ENCODE measurements around the gene CHMP1A. TPM values are rescaled to one million over a fixed set of nuclear protein-coding genes. Genes with fewer than 3 reads are reported as not detected.

Gene CHMP1A
- polyA plus RNA-seq, 2 of the 4 experiments (the other 2 are of a cell fraction), result 36.4 to 91.7 TPM

GRCh38 chr16:89607937-89608740 lies 49.4 kb downstream of the CHMP1A start:
- TF ChIP-seq TP53 (CRISPR knock-in tag; IDR thresholded peaks at IDR 0.05), result no peak
- no peak for TF ChIP-seq GATA3 (IDR thresholded peaks at IDR 0.05; ENCODE audit: borderline replicate concordance)
- TF ChIP-seq ZSCAN20 (CRISPR knock-in tag; IDR thresholded peaks at IDR 0.05), result no peak
- no peak for TF ChIP-seq CBX2 (IDR thresholded peaks at IDR 0.05; ENCODE audit: borderline replicate concordance, low read depth)
- no peak for TF ChIP-seq RNF2 (IDR thresholded peaks at IDR 0.05; ENCODE audit: borderline replicate concordance, low read depth)
- ATAC-seq, result no peak
- WGBS (ENCODE audit: missing lambda C conversion rate), result 89% methylated on average over 32 of the region's 32 CpGs

GRCh38 chr16:89607453-89607852 lies 50.1 kb downstream of the CHMP1A start:
- FAIRE-seq, result no peak
- CTCF ChIA-PET, result interaction anchor here (0.9 to 2.0 kb wide), 4 partner anchors 10 to 34 kb away, joined by 3 to 8 read pairs (median 4); no protein-coding TSS in a partner anchor
- Histone ChIP-seq H3K4me2 (no peak overlapping the region), H3K4me1 (peaks cover 22% of the 10 kb centered on the region), H3K9me3 (no peaks in the 10 kb centered on the region), H3K4me3 (no peak overlapping the region), H3K27ac (no peak overlapping the region)
- POLR2A ChIA-PET, result no interaction called here
- 89% methylated on average over 9 of the region's 9 CpGs for WGBS (ENCODE audit: missing lambda C conversion rate)
- TF ChIP-seq BCL3 (IDR thresholded peaks at IDR 0.05), result no peak
- TF ChIP-seq, protein P1, sequence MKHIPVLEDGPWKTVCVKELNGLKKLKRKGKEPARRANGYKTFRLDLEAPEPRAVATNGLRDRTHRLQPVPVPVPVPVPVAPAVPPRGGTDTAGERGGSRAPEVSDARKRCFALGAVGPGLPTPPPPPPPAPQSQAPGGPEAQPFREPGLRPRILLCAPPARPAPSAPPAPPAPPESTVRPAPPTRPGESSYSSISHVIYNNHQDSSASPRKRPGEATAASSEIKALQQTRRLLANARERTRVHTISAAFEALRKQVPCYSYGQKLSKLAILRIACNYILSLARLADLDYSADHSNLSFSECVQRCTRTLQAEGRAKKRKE (CRISPR knock-in tag; IDR thresholded peaks at IDR 0.05; ENCODE audit: low read depth), result no peak
- no peak for TF ChIP-seq MAX (IDR thresholded peaks at IDR 0.05)
- no peak for TF ChIP-seq CHD4 (IDR thresholded peaks at IDR 0.05; ENCODE audit: borderline replicate concordance)
- no peak for TF ChIP-seq NPAS2 (CRISPR knock-in tag; IDR thresholded peaks at IDR 0.05; ENCODE audit: borderline replicate concordance)
- no peak for TF ChIP-seq RNF2 (IDR thresholded peaks at IDR 0.05; ENCODE audit: borderline replicate concordance, low read depth)
- TF ChIP-seq KDM1A (IDR thresholded peaks at IDR 0.05; ENCODE audit: low read depth), result no peak
- no peak for TF ChIP-seq RFX5 (IDR thresholded peaks at IDR 0.05)
- no peak for TF ChIP-seq POLR2A (IDR thresholded peaks at IDR 0.05; ENCODE audit: low read length)
- TF ChIP-seq KDM5A (IDR thresholded peaks at IDR 0.05), result no peak
- no peak for TF ChIP-seq RARB (CRISPR knock-in tag; IDR thresholded peaks at IDR 0.05)
- no peak for TF ChIP-seq GATA3 (IDR thresholded peaks at IDR 0.05; ENCODE audit: borderline replicate concordance)
- TF ChIP-seq, protein P2, sequence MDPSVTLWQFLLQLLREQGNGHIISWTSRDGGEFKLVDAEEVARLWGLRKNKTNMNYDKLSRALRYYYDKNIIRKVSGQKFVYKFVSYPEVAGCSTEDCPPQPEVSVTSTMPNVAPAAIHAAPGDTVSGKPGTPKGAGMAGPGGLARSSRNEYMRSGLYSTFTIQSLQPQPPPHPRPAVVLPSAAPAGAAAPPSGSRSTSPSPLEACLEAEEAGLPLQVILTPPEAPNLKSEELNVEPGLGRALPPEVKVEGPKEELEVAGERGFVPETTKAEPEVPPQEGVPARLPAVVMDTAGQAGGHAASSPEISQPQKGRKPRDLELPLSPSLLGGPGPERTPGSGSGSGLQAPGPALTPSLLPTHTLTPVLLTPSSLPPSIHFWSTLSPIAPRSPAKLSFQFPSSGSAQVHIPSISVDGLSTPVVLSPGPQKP (IDR thresholded peaks at IDR 0.05; ENCODE audit: low read depth, low read length), result no peak
- TF ChIP-seq ZNF302 (CRISPR knock-in tag; IDR thresholded peaks at IDR 0.05), result no peak
- no peak for TF ChIP-seq HMGXB4 (CRISPR knock-in tag; IDR thresholded peaks at IDR 0.05; ENCODE audit: borderline replicate concordance)
- no peak for TF ChIP-seq NR3C1 (IDR thresholded peaks at IDR 0.05)
- no peak for ATAC-seq
- no peak for DNase-seq (ENCODE audit: low read depth in 1 of 2, low spot score in 1 of 2)

More at GRCh38 chr16:89607937-89608740, 49.4 kb downstream of the CHMP1A start:
- H3K4me2 ChIP-seq, result no peak overlapping the region
- ChIA-PET CTCF (interaction anchor here (0.6 to 2.0 kb wide), 7 partner anchors 8 to 279 kb away, joined by 3 to 8 read pairs (median 4); no protein-coding TSS in a partner anchor), POLR2A (no interaction called here)
- H3K4me3 ChIP-seq, result no peak overlapping the region
- FAIRE-seq (no peak), DNase-seq (ENCODE audit: low read depth in 1 of 2, low spot score in 1 of 2) (no peak)
- H3K4me1 ChIP-seq, result peaks cover 17% of the 10 kb centered on the region
- H3K9me3 ChIP-seq, result no peaks in the 10 kb centered on the region
- peak overlapping the region in 1 of 2 experiments; percentile 70; a peak in 3 of 6 replicates for H3K27ac ChIP-seq

Measured in A549 (cell line).